Fibroblast of mammary gland (primary cell): ENCODE measurements around the gene PRPSAP1.

Experiments
- DNase-seq: peaks from one replicate; pipeline ENCODE4 v3.0.0-alpha.2; 2010; ENCODE audit warnings: low read depth
- H3K4me3 ChIP-seq: 2 replicates; pipeline ENCODE4 v1.5.1; 2011; ENCODE audit warnings: low read depth, mild to moderate bottlenecking, low read length, moderate library complexity; ENCODE audit not compliant: control insufficient read depth
- TF ChIP-seq, protein P1 (sequence below): conservative IDR thresholded peaks from 2 replicates; pipeline ENCODE4 v1.5.1; 2011; ENCODE audit warnings: low read depth, low read length, inconsistent platforms; ENCODE audit not compliant: control insufficient read depth, insufficient read depth

The PRPSAP1 gene

GRCh38 chr17:76272541-76273444 lies 80.9 kb downstream of the PRPSAP1 start:
- no peak overlapping the region for H3K4me3 ChIP-seq
- TF ChIP-seq, protein P1, sequence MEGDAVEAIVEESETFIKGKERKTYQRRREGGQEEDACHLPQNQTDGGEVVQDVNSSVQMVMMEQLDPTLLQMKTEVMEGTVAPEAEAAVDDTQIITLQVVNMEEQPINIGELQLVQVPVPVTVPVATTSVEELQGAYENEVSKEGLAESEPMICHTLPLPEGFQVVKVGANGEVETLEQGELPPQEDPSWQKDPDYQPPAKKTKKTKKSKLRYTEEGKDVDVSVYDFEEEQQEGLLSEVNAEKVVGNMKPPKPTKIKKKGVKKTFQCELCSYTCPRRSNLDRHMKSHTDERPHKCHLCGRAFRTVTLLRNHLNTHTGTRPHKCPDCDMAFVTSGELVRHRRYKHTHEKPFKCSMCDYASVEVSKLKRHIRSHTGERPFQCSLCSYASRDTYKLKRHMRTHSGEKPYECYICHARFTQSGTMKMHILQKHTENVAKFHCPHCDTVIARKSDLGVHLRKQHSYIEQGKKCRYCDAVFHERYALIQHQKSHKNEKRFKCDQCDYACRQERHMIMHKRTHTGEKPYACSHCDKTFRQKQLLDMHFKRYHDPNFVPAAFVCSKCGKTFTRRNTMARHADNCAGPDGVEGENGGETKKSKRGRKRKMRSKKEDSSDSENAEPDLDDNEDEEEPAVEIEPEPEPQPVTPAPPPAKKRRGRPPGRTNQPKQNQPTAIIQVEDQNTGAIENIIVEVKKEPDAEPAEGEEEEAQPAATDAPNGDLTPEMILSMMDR: no peak
- DNase-seq: no peak

GRCh38 chr17:76271669-76272540 lies 81.8 kb downstream of the PRPSAP1 start:
- TF ChIP-seq, protein P1: no peak
- no peak for DNase-seq
- no peak overlapping the region for H3K4me3 ChIP-seq

GRCh38 chr17:76270770-76271668 lies 82.7 kb downstream of the PRPSAP1 start:
- no peak overlapping the region for H3K4me3 ChIP-seq
- TF ChIP-seq, protein P1: no peak
- no peak for DNase-seq

DNA sequence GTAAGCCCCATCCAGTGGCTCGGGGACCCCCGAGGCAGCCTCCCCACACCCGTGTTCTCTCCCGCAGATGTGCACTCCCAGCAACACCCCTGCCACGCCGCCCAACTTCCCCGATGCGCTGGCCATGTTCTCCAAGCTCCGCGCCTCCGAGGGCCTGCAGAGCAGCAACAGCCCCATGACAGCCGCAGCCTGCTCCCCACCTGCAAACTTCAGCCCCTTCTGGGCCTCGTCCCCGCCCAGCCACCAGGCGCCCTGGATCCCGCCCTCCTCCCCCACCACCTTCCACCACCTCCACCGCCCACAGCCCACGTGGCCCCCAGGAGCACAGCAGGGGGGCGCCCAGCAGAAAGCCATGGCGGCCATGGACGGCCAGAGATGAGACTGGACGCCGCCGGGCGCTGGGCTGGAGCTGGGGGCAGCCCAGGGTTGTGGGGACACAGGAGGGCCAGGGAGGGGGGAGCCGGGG lies 83.6 kb downstream of the PRPSAP1 start:
- no peak for DNase-seq
- TF ChIP-seq, protein P1: no peak
- H3K4me3 ChIP-seq: no peak overlapping the region

DNA sequence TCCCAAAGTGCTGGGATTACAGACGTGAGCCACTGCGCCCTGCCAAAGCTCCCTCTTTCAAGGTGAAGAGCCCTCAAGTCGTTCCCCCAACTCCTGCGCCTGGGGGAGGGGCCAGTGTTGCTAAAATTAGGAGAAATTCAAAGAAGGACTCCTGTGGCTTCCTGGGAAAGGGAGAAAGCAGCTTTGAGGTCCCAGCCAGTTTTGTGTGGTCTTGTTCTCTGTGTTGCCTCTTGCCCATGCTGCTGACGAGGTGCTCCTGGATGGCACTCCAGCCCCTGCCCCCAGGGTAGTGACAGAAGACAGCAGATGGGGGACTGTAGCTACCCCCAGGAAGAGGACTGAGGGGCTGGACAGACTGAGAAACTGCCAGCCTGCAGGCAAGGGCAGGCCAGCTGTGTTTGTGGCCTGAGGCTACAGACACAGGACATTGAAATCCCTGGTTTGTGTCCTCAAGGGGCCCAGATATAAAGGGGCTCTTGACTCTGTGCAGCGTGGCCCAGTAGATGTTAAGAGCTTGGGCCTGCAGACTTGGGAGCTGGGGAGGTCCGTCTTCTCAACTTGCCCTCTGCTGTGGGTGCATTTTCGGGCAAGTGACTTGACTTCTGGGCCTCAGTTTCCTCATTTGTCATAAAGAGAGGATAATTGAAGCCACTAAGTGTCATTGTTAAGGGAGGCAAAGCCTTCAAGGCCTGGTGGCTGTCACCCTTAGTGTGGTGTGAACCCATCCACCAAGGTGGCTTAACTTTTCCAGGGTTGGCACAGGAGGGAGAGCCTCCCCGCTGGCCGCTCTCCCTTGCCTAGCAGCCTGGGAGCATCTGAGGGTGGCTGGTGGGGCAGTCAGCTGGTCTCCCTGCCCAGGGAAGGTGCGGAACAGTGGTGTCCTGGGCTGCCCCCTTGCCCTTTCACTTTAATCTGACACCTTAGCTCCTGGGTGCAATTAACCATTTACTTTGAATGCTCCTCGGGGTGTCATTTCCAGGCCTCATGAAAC lies 84.4 kb downstream of the PRPSAP1 start:
- DNase-seq: no peak
- TF ChIP-seq, protein P1: no peak
- H3K4me3 ChIP-seq: no peak overlapping the region
